Measurements from ENCODE around the gene RNU5B-1.

The RNU5B-1 gene

DNA sequence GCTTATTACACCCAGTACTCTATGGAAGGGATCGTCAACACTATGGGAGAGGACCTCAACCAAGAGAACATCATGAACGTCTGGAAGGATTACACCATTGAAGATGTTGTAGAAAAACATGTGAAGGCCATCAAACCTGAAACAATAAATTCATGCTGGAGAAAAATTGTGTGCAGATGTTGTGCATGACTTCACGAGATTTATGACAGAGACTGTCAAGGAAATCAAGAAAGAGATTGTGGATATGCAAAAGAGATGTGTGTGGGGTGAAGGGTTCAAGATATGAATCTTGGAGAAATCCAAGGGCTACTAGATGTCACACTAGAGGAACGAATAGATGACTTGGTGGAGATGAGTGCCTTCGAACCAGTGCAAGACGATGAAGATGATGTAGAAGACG, 14.2 kb upstream of the RNU5B-1 start:
- 92% methylated on average over 7 of the region's 7 CpGs for WGBS
- Histone ChIP-seq H3K9ac (ENCODE audit: low read depth, low read length) (no peak overlapping the region), H3K27me3 (ENCODE audit: insufficient read depth, low read length) (peaks cover 12% of the 10 kb centered on the region), H3K27ac (ENCODE audit: low read depth, low read length) (no peak overlapping the region), H3K4me3 (ENCODE audit: low read length) (no peak overlapping the region), H3K9me3 (ENCODE audit: insufficient read depth, low read depth, low read length) (no peaks in the 10 kb centered on the region), H3K4me1 (ENCODE audit: insufficient read depth, low read length) (peaks cover 13% of the 10 kb centered on the region), H3K36me3 (ENCODE audit: insufficient read depth, low read length) (no peaks in the 10 kb centered on the region)

- H3K27ac ChIP-seq (ENCODE audit: low read depth, low read length) = no peak overlapping the region
- no peaks in the 10 kb centered on the region for H3K4me1 ChIP-seq (ENCODE audit: insufficient read depth, low read length)
- peaks cover 2% of the 10 kb centered on the region for H3K27me3 ChIP-seq (ENCODE audit: insufficient read depth, low read length)
- no peaks in the 10 kb centered on the region for H3K36me3 ChIP-seq (ENCODE audit: insufficient read depth, low read length)
- H3K9me3 ChIP-seq (ENCODE audit: insufficient read depth, low read depth, low read length) = no peaks in the 10 kb centered on the region
- no peak overlapping the region for H3K4me3 ChIP-seq (ENCODE audit: low read length)
- WGBS = 80% methylated on average over 1 of the region's 1 CpG
- H3K9ac ChIP-seq (ENCODE audit: low read depth, low read length) = no peak overlapping the region
Measured at GRCh38 chr15:65292938-65293518, 11.4 kb upstream of the RNU5B-1 start.

GRCh38 chr15:65298731-65299130, 5.7 kb upstream of the RNU5B-1 start:
- Histone ChIP-seq H3K36me3 (ENCODE audit: insufficient read depth, low read length) (no peaks in the 10 kb centered on the region), H3K4me1 (ENCODE audit: insufficient read depth, low read length) (peaks cover 4% of the 10 kb centered on the region; the same call in 1 of the 2 replicates), H3K9me3 (ENCODE audit: insufficient read depth, low read depth, low read length) (no peaks in the 10 kb centered on the region), H3K27ac (ENCODE audit: low read depth, low read length) (no peak overlapping the region), H3K27me3 (ENCODE audit: insufficient read depth, low read length) (no peaks in the 10 kb centered on the region), H3K4me3 (ENCODE audit: low read length) (no peak overlapping the region), H3K9ac (ENCODE audit: low read depth, low read length) (no peak overlapping the region)
- 88% methylated on average over 11 of the region's 11 CpGs for WGBS

GRCh38 chr15:65300924-65301441, 3.5 kb upstream of the RNU5B-1 start:
- Histone ChIP-seq H3K9me3 (ENCODE audit: insufficient read depth, low read depth, low read length) (no peaks in the 10 kb centered on the region), H3K4me1 (ENCODE audit: insufficient read depth, low read length) (peaks cover 8% of the 10 kb centered on the region; the same call in 1 of the 2 replicates), H3K9ac (ENCODE audit: low read depth, low read length) (no peak overlapping the region), H3K4me3 (ENCODE audit: low read length) (no peak overlapping the region), H3K36me3 (ENCODE audit: insufficient read depth, low read length) (no peaks in the 10 kb centered on the region), H3K27me3 (ENCODE audit: insufficient read depth, low read length) (no peaks in the 10 kb centered on the region), H3K27ac (ENCODE audit: low read depth, low read length) (no peak overlapping the region)
- WGBS = 90% methylated on average over 36 of the region's 36 CpGs

- Histone ChIP-seq H3K36me3 (ENCODE audit: insufficient read depth, low read length) (no peaks in the 10 kb centered on the region), H3K9me3 (ENCODE audit: insufficient read depth, low read depth, low read length) (no peaks in the 10 kb centered on the region), H3K4me3 (ENCODE audit: low read length) (no peak overlapping the region), H3K9ac (ENCODE audit: low read depth, low read length) (no peak overlapping the region), H3K27ac (ENCODE audit: low read depth, low read length) (no peak overlapping the region), H3K4me1 (ENCODE audit: insufficient read depth, low read length) (peaks cover 8% of the 10 kb centered on the region; the same call in 1 of the 2 replicates), H3K27me3 (ENCODE audit: insufficient read depth, low read length) (no peaks in the 10 kb centered on the region)
- whole genome bisulfite sequencing = 89% methylated on average over 24 of the region's 24 CpGs
Measured at GRCh38 chr15:65302061-65302460, 2.4 kb upstream of the RNU5B-1 start.

- no peaks in the 10 kb centered on the region for H3K36me3 ChIP-seq (ENCODE audit: insufficient read depth, low read length)
- H3K4me3 ChIP-seq (ENCODE audit: low read length) = peak overlapping the region; percentile 52
- WGBS = 25% methylated on average over 24 of the region's 24 CpGs
- H3K4me1 ChIP-seq (ENCODE audit: insufficient read depth, low read length) = peaks cover 8% of the 10 kb centered on the region; the same call in 1 of the 2 replicates
- peak overlapping the region; percentile 89 for H3K27ac ChIP-seq (ENCODE audit: low read depth, low read length)
- peak overlapping the region; percentile 87 for H3K9ac ChIP-seq (ENCODE audit: low read depth, low read length)
- H3K9me3 ChIP-seq (ENCODE audit: insufficient read depth, low read depth, low read length) = no peaks in the 10 kb centered on the region
- H3K27me3 ChIP-seq (ENCODE audit: insufficient read depth, low read length) = no peaks in the 10 kb centered on the region
Measured at GRCh38 chr15:65303687-65304380, 643 bp upstream of the RNU5B-1 start.

- 71% methylated on average over 14 of the region's 14 CpGs for WGBS
- Histone ChIP-seq H3K4me3 (ENCODE audit: low read length) (no peak overlapping the region), H3K27me3 (ENCODE audit: insufficient read depth, low read length) (no peaks in the 10 kb centered on the region), H3K9me3 (ENCODE audit: insufficient read depth, low read depth, low read length) (no peaks in the 10 kb centered on the region), H3K36me3 (ENCODE audit: insufficient read depth, low read length) (no peaks in the 10 kb centered on the region), H3K4me1 (ENCODE audit: insufficient read depth, low read length) (peaks cover 8% of the 10 kb centered on the region; the same call in 1 of the 2 replicates), H3K27ac (ENCODE audit: low read depth, low read length) (peak overlapping the region; percentile 4; the same call in 1 of the 2 replicates), H3K9ac (ENCODE audit: low read depth, low read length) (no peak overlapping the region)
Measured at GRCh38 chr15:65305150-65305758, 777 bp downstream of the RNU5B-1 start.

GRCh38 chr15:65305776-65306175, 1.3 kb downstream of the RNU5B-1 start:
- WGBS = 98% methylated on average over 3 of the region's 3 CpGs
- peaks cover 8% of the 10 kb centered on the region; the same call in 1 of the 2 replicates for H3K4me1 ChIP-seq (ENCODE audit: insufficient read depth, low read length)
- H3K4me3 ChIP-seq (ENCODE audit: low read length) = no peak overlapping the region
- no peaks in the 10 kb centered on the region for H3K27me3 ChIP-seq (ENCODE audit: insufficient read depth, low read length)
- no peak overlapping the region for H3K27ac ChIP-seq (ENCODE audit: low read depth, low read length)
- H3K36me3 ChIP-seq (ENCODE audit: insufficient read depth, low read length) = no peaks in the 10 kb centered on the region
- H3K9ac ChIP-seq (ENCODE audit: low read depth, low read length) = no peak overlapping the region
- H3K9me3 ChIP-seq (ENCODE audit: insufficient read depth, low read depth, low read length) = no peaks in the 10 kb centered on the region

- Histone ChIP-seq H3K27me3 (ENCODE audit: insufficient read depth, low read length) (no peaks in the 10 kb centered on the region), H3K9ac (ENCODE audit: low read depth, low read length) (no peak overlapping the region), H3K27ac (ENCODE audit: low read depth, low read length) (no peak overlapping the region), H3K4me1 (ENCODE audit: insufficient read depth, low read length) (peaks cover 8% of the 10 kb centered on the region; the same call in 1 of the 2 replicates), H3K4me3 (ENCODE audit: low read length) (no peak overlapping the region), H3K36me3 (ENCODE audit: insufficient read depth, low read length) (no peaks in the 10 kb centered on the region), H3K9me3 (ENCODE audit: insufficient read depth, low read depth, low read length) (no peaks in the 10 kb centered on the region)
Measured at GRCh38 chr15:65306551-65306950, 2.1 kb downstream of the RNU5B-1 start.

GRCh38 chr15:65307978-65308377, 3.5 kb downstream of the RNU5B-1 start:
- Histone ChIP-seq H3K27ac (ENCODE audit: low read depth, low read length) (no peak overlapping the region), H3K4me3 (ENCODE audit: low read length) (no peak overlapping the region), H3K27me3 (ENCODE audit: insufficient read depth, low read length) (no peaks in the 10 kb centered on the region), H3K9ac (ENCODE audit: low read depth, low read length) (no peak overlapping the region), H3K36me3 (ENCODE audit: insufficient read depth, low read length) (no peaks in the 10 kb centered on the region), H3K4me1 (ENCODE audit: insufficient read depth, low read length) (peaks cover 8% of the 10 kb centered on the region; the same call in 1 of the 2 replicates), H3K9me3 (ENCODE audit: insufficient read depth, low read depth, low read length) (no peaks in the 10 kb centered on the region)
- 93% methylated on average over 6 of the region's 6 CpGs for WGBS

- Histone ChIP-seq H3K9ac (ENCODE audit: low read depth, low read length) (no peak overlapping the region), H3K36me3 (ENCODE audit: insufficient read depth, low read length) (no peaks in the 10 kb centered on the region), H3K27ac (ENCODE audit: low read depth, low read length) (no peak overlapping the region), H3K9me3 (ENCODE audit: insufficient read depth, low read depth, low read length) (no peaks in the 10 kb centered on the region), H3K4me1 (ENCODE audit: insufficient read depth, low read length) (no peaks in the 10 kb centered on the region), H3K4me3 (ENCODE audit: low read length) (no peak overlapping the region), H3K27me3 (ENCODE audit: insufficient read depth, low read length) (no peaks in the 10 kb centered on the region)
- WGBS = 82% methylated on average over 12 of the region's 12 CpGs
Measured at GRCh38 chr15:65309882-65310418, 5.5 kb downstream of the RNU5B-1 start.
